ENCODE data around the gene STARD3.

Gene STARD3

GRCh38 chr17:39621523-39622379 lies 15.2 kb upstream of the STARD3 start:
- DNase-seq, result peak; percentile 84

- no peak for DNase-seq
Measured at GRCh38 chr17:39622380-39623006, 14.5 kb upstream of the STARD3 start.

- DNase-seq, result peak; percentile 48
Measured at GRCh38 chr17:39623356-39623950, 13.5 kb upstream of the STARD3 start.

GRCh38 chr17:39624313-39624712 lies 12.6 kb upstream of the STARD3 start:
- no peak for DNase-seq

- no peak for DNase-seq
Measured at GRCh38 chr17:39625198-39625785, 11.7 kb upstream of the STARD3 start.

- DNase-seq, result no peak
Measured at GRCh38 chr17:39626171-39627046, 10.5 kb upstream of the STARD3 start, which contains the start of gene PPP1R1B. Gene PPP1R1B, plus strand, starts transcription at chr17:39626952. Its CDS starts 441 bp downstream, at chr17:39627393.

- no peak for DNase-seq
Measured at GRCh38 chr17:39627047-39627711, 9.8 kb upstream of the STARD3 start.

GRCh38 chr17:39627712-39628516 lies 9.0 kb upstream of the STARD3 start:
- DNase-seq, result no peak

- DNase-seq, result peak; percentile 48
Measured at GRCh38 chr17:39628655-39629493, 8.1 kb upstream of the STARD3 start.

- DNase-seq, result peak; percentile 48
Measured at GRCh38 chr17:39629494-39629880, 7.5 kb upstream of the STARD3 start.

GRCh38 chr17:39629898-39630297 lies 7.0 kb upstream of the STARD3 start:
- no peak for DNase-seq

- DNase-seq, result no peak
Measured at GRCh38 chr17:39631403-39631802, 5.5 kb upstream of the STARD3 start.

GRCh38 chr17:39632153-39632941 lies 4.6 kb upstream of the STARD3 start:
- peak; percentile 38 for DNase-seq

- DNase-seq, result no peak
Measured at GRCh38 chr17:39633570-39634183, 3.3 kb upstream of the STARD3 start.

- no peak for DNase-seq
Measured at GRCh38 chr17:39634384-39634871, 2.5 kb upstream of the STARD3 start.

- no peak for DNase-seq
Measured at GRCh38 chr17:39635614-39636176, 1.2 kb upstream of the STARD3 start.

GRCh38 chr17:39636587-39636926 lies 387 bp upstream of the STARD3 start:
- no peak for DNase-seq

GRCh38 chr17:39638317-39638716 lies 1.4 kb downstream of the STARD3 start:
- DNase-seq, result no peak

Measured in NCI-H2107 (cell line).